Left ventricle myocardium inferior (tissue), 1 donor: ENCODE data around the gene SOX4. TPM values are rescaled to one million over a fixed set of nuclear protein-coding genes. Genes with fewer than 3 reads are reported as not detected.

ENCODE experiments used
- DNase-seq: peaks from one replicate; pipeline ENCODE4 v3.0.0-alpha.2; 2020
- H3K27ac ChIP-seq: fragments of 200-600 bp; replicated peaks from 2 replicates; pipeline ENCODE4 v1.8.0; 2021
- H3K27me3 ChIP-seq: fragments of 200-600 bp; 2 replicates; pipeline ENCODE4 v1.8.0; 2021; ENCODE audit warnings: low read depth
- H3K36me3 ChIP-seq: fragments of 200-600 bp; 2 replicates; pipeline ENCODE4 v1.8.0; 2021
- H3K4me1 ChIP-seq: fragments of 200-600 bp; 2 replicates; pipeline ENCODE4 v1.8.0; 2021
- H3K4me3 ChIP-seq: fragments of 200-600 bp; 2 replicates; pipeline ENCODE4 v1.8.0; 2021; ENCODE audit warnings: mild to moderate bottlenecking, moderate library complexity
- H3K9me3 ChIP-seq: fragments of 200-600 bp; replicated peaks from 2 replicates; pipeline ENCODE4 v1.8.0; 2021
- intact Hi-C: fragments of 100-400 bp; cut with micrococcal nuclease; formaldehyde crosslinking; loops from one replicate; pipeline ENCODE4 v1.11.0; 2022
- total RNA-seq: library from RNA; stranded (reverse); fragmentation: NEBNext Ultra II Directional; extraction: Animal tissue kit (Norgen Biotek cat#: 25700); gene quantifications from one replicate; pipeline ENCODE4 v1.2.1, GENCODE V29; 2021
- TF ChIP-seq, protein P1 (sequence below): fragments of 200-600 bp; IDR thresholded peaks from 2 replicates; pipeline ENCODE4 v1.8.0; 2021; ENCODE audit warnings: antibody characterized with exemption, mild to moderate bottlenecking, borderline replicate concordance
- donor health status: DM: no; HTN: yes; CAD: no; lungs with severe emphysema.

The SOX4 gene
- total RNA-seq, 1 donor from 2014 or later, result 3.8 TPM

DNA sequence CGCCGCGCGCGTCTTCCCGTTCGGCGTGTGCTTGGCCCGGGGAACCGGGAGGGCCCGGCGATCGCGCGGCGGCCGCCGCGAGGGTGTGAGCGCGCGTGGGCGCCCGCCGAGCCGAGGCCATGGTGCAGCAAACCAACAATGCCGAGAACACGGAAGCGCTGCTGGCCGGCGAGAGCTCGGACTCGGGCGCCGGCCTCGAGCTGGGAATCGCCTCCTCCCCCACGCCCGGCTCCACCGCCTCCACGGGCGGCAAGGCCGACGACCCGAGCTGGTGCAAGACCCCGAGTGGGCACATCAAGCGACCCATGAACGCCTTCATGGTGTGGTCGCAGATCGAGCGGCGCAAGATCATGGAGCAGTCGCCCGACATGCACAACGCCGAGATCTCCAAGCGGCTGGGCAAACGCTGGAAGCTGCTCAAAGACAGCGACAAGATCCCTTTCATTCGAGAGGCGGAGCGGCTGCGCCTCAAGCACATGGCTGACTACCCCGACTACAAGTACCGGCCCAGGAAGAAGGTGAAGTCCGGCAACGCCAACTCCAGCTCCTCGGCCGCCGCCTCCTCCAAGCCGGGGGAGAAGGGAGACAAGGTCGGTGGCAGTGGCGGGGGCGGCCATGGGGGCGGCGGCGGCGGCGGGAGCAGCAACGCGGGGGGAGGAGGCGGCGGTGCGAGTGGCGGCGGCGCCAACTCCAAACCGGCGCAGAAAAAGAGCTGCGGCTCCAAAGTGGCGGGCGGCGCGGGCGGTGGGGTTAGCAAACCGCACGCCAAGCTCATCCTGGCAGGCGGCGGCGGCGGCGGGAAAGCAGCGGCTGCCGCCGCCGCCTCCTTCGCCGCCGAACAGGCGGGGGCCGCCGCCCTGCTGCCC lies 1.1 kb downstream of the SOX4 start:
- H3K36me3 ChIP-seq, result no peaks in the 10 kb centered on the region
- no peaks in the 10 kb centered on the region for H3K9me3 ChIP-seq
- peak; percentile 65 for DNase-seq
- H3K27ac ChIP-seq, result peak overlapping the region; percentile 93
- TF ChIP-seq, protein P1, sequence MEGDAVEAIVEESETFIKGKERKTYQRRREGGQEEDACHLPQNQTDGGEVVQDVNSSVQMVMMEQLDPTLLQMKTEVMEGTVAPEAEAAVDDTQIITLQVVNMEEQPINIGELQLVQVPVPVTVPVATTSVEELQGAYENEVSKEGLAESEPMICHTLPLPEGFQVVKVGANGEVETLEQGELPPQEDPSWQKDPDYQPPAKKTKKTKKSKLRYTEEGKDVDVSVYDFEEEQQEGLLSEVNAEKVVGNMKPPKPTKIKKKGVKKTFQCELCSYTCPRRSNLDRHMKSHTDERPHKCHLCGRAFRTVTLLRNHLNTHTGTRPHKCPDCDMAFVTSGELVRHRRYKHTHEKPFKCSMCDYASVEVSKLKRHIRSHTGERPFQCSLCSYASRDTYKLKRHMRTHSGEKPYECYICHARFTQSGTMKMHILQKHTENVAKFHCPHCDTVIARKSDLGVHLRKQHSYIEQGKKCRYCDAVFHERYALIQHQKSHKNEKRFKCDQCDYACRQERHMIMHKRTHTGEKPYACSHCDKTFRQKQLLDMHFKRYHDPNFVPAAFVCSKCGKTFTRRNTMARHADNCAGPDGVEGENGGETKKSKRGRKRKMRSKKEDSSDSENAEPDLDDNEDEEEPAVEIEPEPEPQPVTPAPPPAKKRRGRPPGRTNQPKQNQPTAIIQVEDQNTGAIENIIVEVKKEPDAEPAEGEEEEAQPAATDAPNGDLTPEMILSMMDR, result no peak
- peak overlapping the region; percentile 85 for H3K4me3 ChIP-seq
- intact Hi-C loops, result loop anchor here (5.0 to 10.0 kb wide), 2 partner anchors 550 to 1032 kb away; no protein-coding TSS in a partner anchor
- peaks cover 56% of the 10 kb centered on the region for H3K4me1 ChIP-seq
- no peaks in the 10 kb centered on the region for H3K27me3 ChIP-seq

DNA sequence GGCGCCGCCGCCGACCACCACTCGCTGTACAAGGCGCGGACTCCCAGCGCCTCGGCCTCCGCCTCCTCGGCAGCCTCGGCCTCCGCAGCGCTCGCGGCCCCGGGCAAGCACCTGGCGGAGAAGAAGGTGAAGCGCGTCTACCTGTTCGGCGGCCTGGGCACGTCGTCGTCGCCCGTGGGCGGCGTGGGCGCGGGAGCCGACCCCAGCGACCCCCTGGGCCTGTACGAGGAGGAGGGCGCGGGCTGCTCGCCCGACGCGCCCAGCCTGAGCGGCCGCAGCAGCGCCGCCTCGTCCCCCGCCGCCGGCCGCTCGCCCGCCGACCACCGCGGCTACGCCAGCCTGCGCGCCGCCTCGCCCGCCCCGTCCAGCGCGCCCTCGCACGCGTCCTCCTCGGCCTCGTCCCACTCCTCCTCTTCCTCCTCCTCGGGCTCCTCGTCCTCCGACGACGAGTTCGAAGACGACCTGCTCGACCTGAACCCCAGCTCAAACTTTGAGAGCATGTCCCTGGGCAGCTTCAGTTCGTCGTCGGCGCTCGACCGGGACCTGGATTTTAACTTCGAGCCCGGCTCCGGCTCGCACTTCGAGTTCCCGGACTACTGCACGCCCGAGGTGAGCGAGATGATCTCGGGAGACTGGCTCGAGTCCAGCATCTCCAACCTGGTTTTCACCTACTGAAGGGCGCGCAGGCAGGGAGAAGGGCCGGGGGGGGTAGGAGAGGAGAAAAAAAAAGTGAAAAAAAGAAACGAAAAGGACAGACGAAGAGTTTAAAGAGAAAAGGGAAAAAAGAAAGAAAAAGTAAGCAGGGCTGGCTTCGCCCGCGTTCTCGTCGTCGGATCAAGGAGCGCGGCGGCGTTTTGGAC lies 2.0 kb downstream of the SOX4 start:
- DNase-seq, result peak; percentile 29
- H3K4me3 ChIP-seq, result peak overlapping the region; percentile 85
- H3K36me3 ChIP-seq, result no peaks in the 10 kb centered on the region
- TF ChIP-seq, protein P1, result peak; percentile 31
- H3K4me1 ChIP-seq, result peaks cover 61% of the 10 kb centered on the region
- H3K9me3 ChIP-seq, result no peaks in the 10 kb centered on the region
- intact Hi-C loops, result loop anchor here (10.0 kb wide), 1 partner anchor 549 kb away; no protein-coding TSS in a partner anchor
- no peaks in the 10 kb centered on the region for H3K27me3 ChIP-seq
- H3K27ac ChIP-seq, result peak overlapping the region; percentile 93

DNA sequence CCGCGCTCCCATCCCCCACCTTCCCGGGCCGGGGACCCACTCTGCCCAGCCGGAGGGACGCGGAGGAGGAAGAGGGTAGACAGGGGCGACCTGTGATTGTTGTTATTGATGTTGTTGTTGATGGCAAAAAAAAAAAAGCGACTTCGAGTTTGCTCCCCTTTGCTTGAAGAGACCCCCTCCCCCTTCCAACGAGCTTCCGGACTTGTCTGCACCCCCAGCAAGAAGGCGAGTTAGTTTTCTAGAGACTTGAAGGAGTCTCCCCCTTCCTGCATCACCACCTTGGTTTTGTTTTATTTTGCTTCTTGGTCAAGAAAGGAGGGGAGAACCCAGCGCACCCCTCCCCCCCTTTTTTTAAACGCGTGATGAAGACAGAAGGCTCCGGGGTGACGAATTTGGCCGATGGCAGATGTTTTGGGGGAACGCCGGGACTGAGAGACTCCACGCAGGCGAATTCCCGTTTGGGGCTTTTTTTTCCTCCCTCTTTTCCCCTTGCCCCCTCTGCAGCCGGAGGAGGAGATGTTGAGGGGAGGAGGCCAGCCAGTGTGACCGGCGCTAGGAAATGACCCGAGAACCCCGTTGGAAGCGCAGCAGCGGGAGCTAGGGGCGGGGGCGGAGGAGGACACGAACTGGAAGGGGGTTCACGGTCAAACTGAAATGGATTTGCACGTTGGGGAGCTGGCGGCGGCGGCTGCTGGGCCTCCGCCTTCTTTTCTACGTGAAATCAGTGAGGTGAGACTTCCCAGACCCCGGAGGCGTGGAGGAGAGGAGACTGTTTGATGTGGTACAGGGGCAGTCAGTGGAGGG lies 2.8 kb downstream of the SOX4 start:
- H3K4me1 ChIP-seq, result peaks cover 61% of the 10 kb centered on the region
- intact Hi-C loops, result loop anchor here (10.0 kb wide), 1 partner anchor 548 kb away; no protein-coding TSS in a partner anchor
- H3K27me3 ChIP-seq, result no peaks in the 10 kb centered on the region
- no peaks in the 10 kb centered on the region for H3K9me3 ChIP-seq
- no peaks in the 10 kb centered on the region for H3K36me3 ChIP-seq
- TF ChIP-seq, protein P1, result no peak
- H3K27ac ChIP-seq, result peak overlapping the region; percentile 93
- peak; percentile 47 for DNase-seq
- peak overlapping the region; percentile 85 for H3K4me3 ChIP-seq

DNA sequence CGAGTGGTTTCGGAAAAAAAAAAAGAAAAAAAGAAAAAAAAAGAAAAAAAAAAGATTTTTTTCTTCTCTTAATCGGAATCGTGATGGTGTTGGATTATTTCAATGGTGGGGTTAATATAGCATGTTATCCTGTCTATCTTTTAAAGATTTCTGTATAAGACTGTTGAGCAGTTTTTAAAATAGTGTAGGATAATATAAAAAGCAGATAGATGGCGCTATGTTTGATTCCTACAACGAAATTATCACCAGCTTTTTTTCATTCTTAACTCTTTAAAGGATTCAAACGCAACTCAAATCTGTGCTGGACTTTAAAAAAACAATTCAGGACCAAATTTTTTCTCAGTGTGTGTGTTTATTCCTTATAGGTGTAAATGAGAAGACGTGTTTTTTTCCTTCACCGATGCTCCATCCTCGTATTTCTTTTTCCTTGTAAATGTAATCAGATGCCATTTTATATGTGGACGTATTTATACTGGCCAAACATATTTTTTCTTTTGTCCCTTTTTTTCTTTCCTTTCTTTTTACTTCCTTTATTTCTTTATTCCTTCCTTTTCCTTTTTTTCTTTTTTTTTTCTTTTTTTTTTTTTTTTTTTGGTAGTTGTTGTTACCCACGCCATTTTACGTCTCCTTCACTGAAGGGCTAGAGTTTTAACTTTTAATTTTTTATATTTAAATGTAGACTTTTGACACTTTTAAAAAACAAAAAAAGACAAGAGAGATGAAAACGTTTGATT lies 3.6 kb downstream of the SOX4 start:
- H3K4me3 ChIP-seq, result peak overlapping the region; percentile 85
- intact Hi-C loops, result loop anchor here (10.0 kb wide), 1 partner anchor 548 kb away; no protein-coding TSS in a partner anchor
- DNase-seq, result no peak
- no peaks in the 10 kb centered on the region for H3K36me3 ChIP-seq
- H3K27me3 ChIP-seq, result no peaks in the 10 kb centered on the region
- TF ChIP-seq, protein P1, result peak; percentile 75
- peaks cover 61% of the 10 kb centered on the region for H3K4me1 ChIP-seq
- no peaks in the 10 kb centered on the region for H3K9me3 ChIP-seq
- peak overlapping the region; percentile 93 for H3K27ac ChIP-seq
